Measurements from ENCODE around the gene CHMP4A. TPM values are rescaled to one million over a fixed set of nuclear protein-coding genes. Genes with fewer than 3 reads are reported as not detected.

The CHMP4A gene
- total RNA-seq, 1 experiment from 2014 or later: 34.6 TPM

- CTCF ChIA-PET: no interaction called here
- H3K9me2 ChIP-seq (ENCODE audit: insufficient read depth): no peaks in the 10 kb centered on the region
- H3K79me2 ChIP-seq (ENCODE audit: insufficient read depth, low read length): no peaks in the 10 kb centered on the region
- no peaks in the 10 kb centered on the region for H3K27me3 ChIP-seq (ENCODE audit: insufficient read depth, low read length)
- RAD21 ChIA-PET (ENCODE audit: low non-redundant PET in 1 of 2, low total read pairs in 2 of 2, uncharacterized antibody in 2 of 2, unreplicated experiment in 2 of 2): no interaction called here
- no peaks in the 10 kb centered on the region for H3K9me3 ChIP-seq (ENCODE audit: control insufficient read depth in 1 of 2, insufficient read depth in 1 of 2, low read depth in 1 of 2, low read length in 2 of 2)
- H3K4me2 ChIP-seq (ENCODE audit: low read length): no peak overlapping the region
- POLR2A ChIA-PET: no interaction called here
- H3K27ac ChIP-seq (ENCODE audit: low read depth, low read length): no peak overlapping the region
- H3K4me1 ChIP-seq (ENCODE audit: control insufficient read depth in 1 of 2, insufficient read depth in 2 of 2, low read length in 2 of 2): peaks cover 10 to 15% of the 10 kb centered on the region in 2 experiments
- no peak for DNase-seq (ENCODE audit: low read depth, low spot score)
- H3K4me3 ChIP-seq (replicated peaks in 1 of 2; ENCODE audit: low read depth in 1 of 2, low read length in 2 of 2): no peak overlapping the region
- H2AFZ ChIP-seq (ENCODE audit: low read depth, low read length, poor library complexity, severe bottlenecking): no peak overlapping the region
- H4K20me1 ChIP-seq (ENCODE audit: insufficient read depth): no peaks in the 10 kb centered on the region
- no peak for TF ChIP-seq YY1 (IDR thresholded peaks at IDR 0.05; ENCODE audit: extremely low read depth, insufficient replicate concordance, low read depth, low read length)
- no peak for TF ChIP-seq ZNF274 (IDR thresholded peaks at IDR 0.05; ENCODE audit: low read depth, low read length)
- no peak for TF ChIP-seq POLR2AphosphoS5 (IDR thresholded peaks at IDR 0.05; ENCODE audit: low read depth, low read length)
- TF ChIP-seq REST (IDR thresholded peaks at IDR 0.05; ENCODE audit: low read depth): no peak
- TF ChIP-seq ZBTB33 (IDR thresholded peaks at IDR 0.05; ENCODE audit: extremely low read depth, insufficient replicate concordance, low read length): no peak
- TF ChIP-seq EZH2 (IDR thresholded peaks at IDR 0.05): no peak
- TF ChIP-seq ELF1 (IDR thresholded peaks at IDR 0.05; ENCODE audit: borderline replicate concordance, low read depth): no peak
- TF ChIP-seq JUND (IDR thresholded peaks at IDR 0.05): no peak
- no peak for TF ChIP-seq EZH2phosphoT487 (IDR thresholded peaks at IDR 0.05; ENCODE audit: borderline replicate concordance)
- no peak for TF ChIP-seq MAX (IDR thresholded peaks at IDR 0.05)
- no peak for TF ChIP-seq SIN3A (IDR thresholded peaks at IDR 0.05; ENCODE audit: low read depth)
- no peak for TF ChIP-seq SP1 (IDR thresholded peaks at IDR 0.05; ENCODE audit: low read depth)
- TF ChIP-seq ZFX (IDR thresholded peaks at IDR 0.05): no peak
- no peaks in the 10 kb centered on the region; a peak in 1 of 4 replicates for H3K36me3 ChIP-seq (ENCODE audit: control insufficient read depth in 1 of 2, insufficient read depth in 2 of 2, low read length in 2 of 2)
- BruUV-seq (replicated peaks): no TSS peak
- ATAC-seq: no peak
- intact Hi-C loops (cut with micrococcal nuclease): no loop called here
- no peak overlapping the region for H3K9ac ChIP-seq (ENCODE audit: low read length)
These were observed 43.7 kb upstream of the CHMP4A start for GRCh38 chr14:24256960-24257359.

Data from HCT116 (cell line).